GM12873 (cell line): ENCODE measurements around the gene ZNF669.

Experiments
- TF ChIP-seq, protein P1 (sequence below): IDR thresholded peaks from 2 replicates; pipeline ENCODE4 v1.5.1; 2012; ENCODE audit warnings: low read depth, mild to moderate bottlenecking, moderate library complexity, low read length, control low read depth; ENCODE audit not compliant: insufficient read depth; ENCODE audit errors: missing control alignments

The ZNF669 gene

DNA sequence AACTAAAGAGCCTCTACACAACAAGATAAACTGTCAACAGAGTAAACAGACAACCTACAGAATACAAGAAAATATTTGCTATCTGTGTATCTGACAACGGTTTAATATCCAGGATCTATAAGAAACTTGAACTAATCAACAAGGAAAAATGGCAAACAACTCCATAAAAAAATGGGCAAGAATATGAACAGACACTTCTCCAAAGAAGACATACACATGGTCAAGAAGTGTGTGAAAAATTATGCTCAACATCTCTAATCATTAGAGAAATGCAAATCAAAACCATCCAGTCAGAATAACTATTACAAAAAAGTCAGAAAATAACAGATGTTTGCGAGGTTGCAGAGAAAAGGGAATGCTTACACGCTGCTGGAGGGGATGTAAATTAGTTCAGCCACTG is 33.5 kb downstream of the ZNF669 start:
- TF ChIP-seq, protein P1, sequence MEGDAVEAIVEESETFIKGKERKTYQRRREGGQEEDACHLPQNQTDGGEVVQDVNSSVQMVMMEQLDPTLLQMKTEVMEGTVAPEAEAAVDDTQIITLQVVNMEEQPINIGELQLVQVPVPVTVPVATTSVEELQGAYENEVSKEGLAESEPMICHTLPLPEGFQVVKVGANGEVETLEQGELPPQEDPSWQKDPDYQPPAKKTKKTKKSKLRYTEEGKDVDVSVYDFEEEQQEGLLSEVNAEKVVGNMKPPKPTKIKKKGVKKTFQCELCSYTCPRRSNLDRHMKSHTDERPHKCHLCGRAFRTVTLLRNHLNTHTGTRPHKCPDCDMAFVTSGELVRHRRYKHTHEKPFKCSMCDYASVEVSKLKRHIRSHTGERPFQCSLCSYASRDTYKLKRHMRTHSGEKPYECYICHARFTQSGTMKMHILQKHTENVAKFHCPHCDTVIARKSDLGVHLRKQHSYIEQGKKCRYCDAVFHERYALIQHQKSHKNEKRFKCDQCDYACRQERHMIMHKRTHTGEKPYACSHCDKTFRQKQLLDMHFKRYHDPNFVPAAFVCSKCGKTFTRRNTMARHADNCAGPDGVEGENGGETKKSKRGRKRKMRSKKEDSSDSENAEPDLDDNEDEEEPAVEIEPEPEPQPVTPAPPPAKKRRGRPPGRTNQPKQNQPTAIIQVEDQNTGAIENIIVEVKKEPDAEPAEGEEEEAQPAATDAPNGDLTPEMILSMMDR: no peak

DNA sequence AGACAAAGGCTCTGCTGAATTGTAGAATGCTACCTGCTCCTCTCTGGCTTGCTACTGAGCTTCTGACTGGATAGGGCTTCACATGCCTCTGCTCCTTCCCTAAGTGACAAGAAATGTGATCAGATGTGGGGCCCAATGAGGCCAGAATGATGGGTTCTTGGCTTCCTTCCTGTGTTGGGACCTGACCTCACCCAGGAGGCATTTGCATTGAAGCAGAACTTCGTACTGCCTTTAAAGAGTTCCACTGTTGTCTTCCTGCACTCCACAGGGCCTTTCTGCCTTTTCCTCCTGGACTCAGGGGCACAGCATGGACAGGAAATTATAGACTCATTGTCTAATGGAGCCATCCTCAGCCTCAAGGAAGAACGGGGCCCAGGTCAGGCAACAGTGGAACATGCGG is 39.9 kb downstream of the ZNF669 start:
- TF ChIP-seq, protein P1: no peak

DNA sequence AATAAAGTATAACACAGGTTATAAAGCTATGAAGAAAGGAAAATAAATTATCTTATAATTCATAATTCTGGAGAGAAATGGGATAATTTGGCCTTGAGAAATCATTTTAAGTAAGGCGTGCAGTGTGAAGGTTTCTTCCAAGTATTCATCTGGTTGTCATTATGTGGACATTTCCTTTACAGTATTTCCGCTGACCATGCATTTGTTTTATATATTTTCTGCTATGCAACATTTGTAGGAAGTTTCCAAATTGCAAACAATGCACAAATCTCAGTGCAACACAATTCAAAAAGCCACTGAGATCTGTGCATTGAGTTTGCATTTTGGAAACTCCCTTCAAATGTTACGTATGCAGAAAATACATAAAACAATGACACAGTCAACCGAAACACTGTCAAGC is 43.4 kb downstream of the ZNF669 start:
- TF ChIP-seq, protein P1: no peak

DNA sequence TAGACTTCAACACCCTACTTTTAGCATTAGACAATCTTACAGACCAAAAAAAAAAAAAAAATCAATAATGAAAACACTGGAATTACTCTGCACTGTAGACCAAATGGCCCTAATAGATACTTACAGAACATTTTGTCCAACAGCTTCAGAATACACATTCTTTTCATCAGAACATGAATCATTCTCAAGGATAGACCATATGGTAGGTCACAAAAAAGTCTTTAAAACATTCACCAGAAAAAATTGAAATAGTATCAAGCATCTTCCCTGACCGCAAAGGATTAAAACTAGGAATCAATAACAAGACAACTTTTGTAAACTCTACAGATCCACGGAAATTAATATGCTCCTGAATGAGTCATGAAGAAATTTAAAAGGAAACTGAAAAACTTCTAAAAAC is 48.1 kb downstream of the ZNF669 start:
- TF ChIP-seq, protein P1: no peak

DNA sequence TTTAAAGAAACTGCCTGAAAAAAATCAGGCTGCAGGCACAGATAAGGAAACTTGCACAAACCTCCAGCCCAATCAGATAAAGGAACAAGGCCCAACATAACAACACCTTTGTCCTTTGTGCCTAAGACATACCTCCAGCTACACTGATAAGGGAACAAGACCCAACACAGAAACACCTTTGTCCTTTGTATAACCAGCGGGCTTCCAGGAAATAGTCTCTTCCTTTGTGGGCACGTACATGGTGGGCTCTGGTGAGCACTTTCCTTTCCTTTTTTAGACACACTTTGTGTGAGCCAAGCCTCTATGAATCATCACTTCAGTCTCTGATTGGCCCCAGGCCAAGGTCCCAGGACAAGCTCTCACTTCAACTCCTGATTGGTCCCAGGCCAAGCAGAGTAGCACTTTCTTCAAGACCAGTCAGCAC is 49.2 kb downstream of the ZNF669 start:
- TF ChIP-seq, protein P1: no peak
